GM19351 (cell line): Measurements from ENCODE around the gene PCSK4.
"Not testable (repeated sequence)": the region's sequence is repeated elsewhere in the genome, so short reads cannot be mapped to it uniquely, and the experiment has no call there.

Experiments
- ATAC-seq: cut with Tn5 transposase; IDR thresholded peaks from one replicate; pipeline ENCODE4 v1.9.1; 2021; ENCODE audit warnings: mild to moderate bottlenecking, moderate library complexity; ENCODE audit not compliant: unreplicated experiment

Gene PCSK4

DNA sequence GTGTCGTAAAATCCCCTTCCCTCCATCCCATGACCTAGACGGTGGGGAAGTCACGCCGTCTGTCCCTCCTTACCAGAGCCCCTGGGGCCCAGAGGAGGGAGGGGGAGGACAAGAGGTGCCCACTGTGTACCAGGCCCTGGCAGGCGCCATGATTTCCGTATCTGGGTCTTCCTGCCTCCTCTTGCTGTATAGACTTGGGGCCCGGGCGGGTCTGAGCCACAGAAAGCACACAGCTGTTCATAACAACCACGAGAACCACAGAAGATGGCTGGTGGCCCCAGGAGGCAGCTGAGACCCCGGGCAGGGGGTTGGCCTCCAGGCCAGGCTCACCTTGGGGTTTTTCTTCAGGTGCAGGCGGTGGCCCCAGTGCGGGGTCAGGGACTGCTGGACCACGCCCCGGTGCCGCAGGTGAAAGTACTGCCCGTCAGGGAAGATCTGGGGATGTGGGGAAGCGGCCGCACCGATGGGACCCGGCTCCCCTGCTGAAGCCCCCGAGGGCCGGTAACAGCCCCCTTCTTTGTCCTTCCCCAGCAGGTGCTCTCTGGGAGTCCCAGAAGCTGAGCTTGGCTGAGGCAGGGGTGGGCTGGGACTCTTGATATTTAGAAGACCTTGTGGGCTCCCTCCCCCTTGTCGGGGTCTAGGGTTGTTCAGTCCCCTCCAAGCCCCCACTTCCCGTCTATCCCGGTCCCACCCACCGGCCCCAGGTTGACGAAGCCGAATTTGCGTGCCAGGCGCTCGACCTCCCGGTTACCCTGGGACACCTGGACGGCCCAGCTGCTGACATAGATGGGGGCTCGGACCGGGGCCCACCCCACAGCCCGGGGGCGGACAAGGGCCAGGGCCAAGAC, 463 bp downstream of the PCSK4 start:
- no peak for ATAC-seq

DNA sequence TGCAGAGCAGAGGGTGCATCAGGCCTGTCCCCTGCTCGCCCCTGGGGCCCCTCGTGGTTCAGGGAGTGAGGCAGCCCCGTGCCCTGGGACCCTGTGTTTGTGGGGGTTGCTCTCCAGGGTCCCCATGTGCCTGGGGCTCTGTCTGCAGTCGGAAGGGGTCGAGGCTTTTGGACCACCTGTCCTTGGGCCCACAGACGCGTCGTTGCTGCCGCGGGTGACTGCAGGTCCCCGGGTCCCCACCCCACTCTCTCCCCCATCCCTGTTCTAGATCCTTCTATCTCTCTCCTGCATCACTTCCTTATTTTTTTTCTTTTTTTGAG, 1.9 kb downstream of the PCSK4 start:
- no peak for ATAC-seq

DNA sequence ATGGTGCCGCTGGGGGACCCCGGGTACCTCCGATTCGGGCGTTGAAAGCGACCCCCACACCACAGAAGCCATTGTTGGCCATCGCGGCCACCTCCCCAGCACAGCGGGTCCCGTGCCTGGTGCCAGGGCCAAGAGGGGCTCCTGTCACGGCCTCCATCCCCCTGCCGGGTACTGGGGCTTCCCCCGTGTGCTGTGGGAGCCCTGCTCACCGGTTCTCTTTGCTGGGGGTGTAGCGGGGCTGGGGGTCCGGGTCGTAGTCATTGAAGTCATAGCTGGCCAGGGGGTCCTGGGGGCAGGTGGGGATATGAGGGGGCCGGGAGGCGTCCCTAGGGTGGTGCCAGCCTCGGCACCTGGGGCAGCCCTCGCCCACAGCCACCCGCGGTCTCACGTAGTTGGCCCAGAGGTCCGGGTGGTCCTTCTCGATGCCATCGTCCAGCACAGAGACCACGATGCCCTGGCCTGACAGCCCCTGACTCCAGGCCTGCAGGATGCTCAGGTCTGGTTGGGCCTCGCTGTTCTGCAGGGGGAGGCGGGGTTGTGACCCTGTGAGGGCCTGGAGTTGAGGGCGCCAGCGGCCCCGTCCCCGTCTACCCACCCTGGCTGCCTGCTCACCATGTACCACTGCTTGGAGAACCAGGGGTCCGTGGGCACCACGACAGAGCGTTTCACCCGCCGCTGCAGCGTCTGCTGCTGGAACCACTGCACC, 2.4 kb downstream of the PCSK4 start:
- no peak for ATAC-seq

DNA sequence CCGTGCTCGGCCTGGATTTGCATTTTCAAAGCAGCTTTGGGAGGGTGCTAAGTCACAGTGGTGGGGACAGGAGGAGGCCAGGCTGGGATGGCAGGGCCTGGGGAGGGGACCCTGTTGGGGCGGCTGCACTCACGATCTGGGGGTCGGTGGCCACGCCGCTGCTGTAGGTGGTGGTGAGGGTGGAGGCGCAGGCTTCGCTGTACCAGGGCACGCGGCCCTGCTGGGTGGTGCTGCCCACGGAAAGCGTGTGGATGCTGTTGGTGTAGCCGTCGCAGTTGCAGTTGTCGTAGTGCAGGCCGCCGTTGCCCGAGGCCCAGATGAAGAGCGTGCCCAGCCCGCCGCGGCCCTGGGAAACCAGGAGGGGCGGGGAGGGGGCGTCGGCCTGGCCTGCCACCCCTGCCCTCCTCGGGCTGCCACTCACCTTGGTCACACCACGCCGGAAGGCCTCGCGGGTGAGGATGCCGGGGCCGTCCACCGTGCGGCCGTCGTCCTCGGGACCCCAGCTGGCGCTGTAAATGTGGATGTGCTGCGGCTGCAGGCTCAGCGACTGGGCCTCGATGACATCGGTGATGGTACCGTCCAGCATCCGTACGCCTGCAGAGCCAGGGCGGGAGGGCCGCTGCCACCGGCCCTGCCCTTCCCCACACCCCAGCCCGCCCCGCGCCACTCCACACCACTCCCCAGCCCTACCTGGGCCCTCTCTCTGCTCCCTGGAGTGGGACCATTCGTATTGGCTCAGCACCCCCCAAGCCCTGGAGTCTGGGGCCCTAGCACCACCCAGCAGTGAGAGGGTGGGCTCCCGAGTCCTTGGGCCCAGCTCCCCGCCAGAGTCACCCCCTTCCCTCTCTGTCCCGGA, 3.2 kb downstream of the PCSK4 start:
- ATAC-seq = no peak

DNA sequence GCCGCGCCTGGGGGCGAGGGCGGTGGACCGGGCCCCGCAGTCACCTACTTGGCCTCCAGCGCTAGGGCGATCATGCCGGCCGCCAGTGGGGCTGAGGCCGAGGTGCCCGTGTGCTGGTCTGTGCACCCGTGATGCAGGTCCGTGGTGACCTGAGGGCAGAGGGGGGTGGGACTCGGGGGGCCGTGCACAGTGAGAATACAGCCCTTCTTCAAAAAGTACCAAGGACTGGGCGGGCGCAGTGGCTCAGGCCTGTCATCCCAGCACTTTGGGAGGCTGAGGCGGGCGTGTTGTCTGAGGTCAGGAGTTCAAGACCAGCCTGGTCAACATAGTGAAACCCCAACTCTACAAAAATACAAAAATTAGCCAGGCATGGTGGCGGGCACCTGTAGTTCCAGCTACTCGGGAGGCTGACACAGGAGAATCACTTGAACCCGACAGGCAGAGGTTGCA, 6.1 kb downstream of the PCSK4 start:
- no peak for ATAC-seq

DNA sequence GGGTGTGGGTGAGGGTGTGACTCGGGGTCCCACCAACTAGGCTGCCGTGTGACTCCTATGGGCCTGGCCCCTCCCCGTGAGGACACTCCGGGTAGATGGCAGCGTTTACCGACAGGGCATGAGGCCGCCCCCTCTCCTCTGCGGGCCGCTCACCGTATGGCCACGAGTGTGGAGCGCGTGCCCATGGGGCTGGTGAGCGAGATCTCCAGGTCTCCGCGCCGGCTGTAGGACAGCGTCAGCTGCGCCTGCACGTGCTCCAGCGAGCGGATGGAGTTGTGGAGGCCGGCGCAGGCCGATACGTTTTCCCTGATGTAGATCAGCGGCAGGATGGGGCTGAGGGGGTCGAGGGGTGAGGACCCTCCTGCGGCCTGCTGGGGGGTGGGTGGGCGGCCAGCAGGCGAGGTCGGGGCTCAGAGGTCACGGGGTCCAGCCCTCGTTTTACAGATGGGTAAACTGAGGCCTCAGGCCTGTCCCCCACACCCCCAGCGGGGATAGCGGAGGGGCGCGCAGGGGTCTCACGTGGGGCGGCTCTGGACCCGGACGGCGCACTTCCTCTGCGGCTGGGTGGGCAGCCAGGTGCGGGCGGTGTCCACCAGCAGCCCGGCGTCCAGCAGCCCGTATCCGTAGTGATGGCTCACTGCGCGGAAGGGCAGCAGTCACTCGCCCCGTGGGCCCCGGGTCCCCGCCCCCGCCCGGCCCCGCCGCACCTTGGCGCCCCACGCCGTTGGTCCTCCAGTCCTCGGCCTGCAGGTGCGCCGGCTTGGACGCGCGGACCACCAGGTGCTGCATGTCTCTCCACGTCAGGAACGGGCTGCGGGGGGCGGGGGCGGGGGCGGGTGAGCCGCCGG, 6.8 kb downstream of the PCSK4 start:
- no peak for ATAC-seq

DNA sequence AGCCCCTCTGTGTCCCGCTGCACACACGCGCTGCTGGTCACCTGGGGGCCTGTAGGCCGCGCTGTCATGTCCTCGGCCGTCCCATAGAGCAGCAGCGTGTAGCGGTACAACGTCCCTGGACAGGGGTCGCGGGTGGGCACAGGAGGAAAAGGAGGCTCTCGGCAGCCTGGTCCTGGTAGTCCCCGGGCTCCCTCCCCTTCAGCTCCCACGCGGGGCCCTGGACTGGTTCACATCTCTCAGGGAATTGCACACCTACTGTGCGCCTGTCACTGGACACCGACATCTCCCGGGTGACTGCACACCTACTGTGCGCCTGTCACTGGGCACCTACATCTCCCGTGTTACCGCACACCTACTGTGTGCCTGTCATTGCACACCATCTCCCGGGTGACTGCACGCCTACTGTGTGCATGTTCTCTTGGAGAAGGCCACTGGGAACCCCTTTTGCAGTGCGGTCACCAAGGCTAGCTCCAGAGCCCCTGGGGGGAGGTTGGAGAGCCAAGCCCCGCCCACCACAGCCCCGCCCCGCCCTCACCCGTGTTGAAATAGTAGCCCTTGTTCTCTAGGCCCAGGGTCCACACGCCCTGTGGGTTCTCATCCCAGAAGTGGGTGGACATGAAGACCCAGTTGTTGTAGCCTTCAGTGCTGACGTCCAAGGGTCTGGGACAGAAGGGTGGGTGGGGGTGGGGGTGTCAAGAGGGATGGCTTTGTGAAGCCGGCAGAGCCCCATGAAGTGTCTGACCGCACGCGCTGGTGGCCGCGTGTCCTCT, 7.6 kb downstream of the PCSK4 start:
- ATAC-seq = no peak

DNA sequence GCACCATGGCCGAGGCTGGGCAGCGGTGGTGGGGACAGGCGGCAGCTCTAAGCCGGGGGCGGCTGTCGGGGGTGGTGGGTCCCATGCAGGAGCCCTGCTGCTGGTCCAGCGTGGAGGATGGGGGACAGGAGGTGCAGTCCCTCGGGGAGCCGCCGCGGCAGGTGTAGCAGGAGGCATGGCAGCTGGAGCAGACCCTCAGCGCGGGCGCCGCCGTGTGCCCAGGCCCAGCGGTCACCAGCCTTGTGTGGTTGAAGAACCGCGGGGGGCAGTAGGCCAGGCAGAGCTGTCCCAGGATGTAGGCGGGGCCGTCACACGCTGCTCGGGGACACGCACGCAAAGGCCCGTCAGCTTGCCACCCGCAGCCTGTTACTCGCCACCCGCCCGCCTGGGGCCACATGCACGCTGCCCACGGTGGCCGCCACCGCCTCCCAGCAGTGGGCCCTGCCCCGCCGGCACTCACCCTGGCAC, 8.2 kb downstream of the PCSK4 start:
- ATAC-seq = no peak

DNA sequence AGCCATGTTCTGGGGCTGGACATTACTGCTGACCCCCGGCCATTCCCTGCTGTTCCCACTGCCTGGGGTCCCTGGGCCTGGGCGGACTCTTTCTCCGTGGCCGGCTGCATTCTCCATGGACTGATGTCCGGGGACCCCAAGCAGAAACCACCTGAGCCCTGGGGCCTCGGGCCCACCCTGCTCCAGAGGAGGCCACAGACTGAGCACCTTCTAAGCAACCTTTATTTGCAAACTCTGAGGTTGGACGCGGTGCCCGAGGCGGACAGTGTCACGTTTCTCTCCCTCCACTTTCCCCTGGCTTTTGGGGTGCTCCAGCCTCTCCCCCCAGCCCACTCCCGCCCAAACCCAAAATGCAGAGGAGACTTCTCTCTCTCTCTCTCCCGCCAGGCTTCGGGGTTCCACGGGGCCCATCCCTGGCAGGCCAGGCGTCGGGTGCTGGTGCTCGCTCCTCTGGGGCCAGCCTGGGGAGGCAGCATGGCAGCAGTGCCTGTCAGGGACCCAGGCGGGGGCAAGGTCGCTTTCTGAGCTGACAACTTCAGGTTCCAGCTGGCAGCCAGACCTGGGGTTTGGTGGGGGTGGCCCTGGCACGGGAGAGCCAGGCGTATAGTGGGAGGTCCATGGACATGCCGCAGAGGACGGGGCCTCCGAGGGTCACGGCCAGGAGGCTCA, 8.8 kb downstream of the PCSK4 start:
- no peak for ATAC-seq

DNA sequence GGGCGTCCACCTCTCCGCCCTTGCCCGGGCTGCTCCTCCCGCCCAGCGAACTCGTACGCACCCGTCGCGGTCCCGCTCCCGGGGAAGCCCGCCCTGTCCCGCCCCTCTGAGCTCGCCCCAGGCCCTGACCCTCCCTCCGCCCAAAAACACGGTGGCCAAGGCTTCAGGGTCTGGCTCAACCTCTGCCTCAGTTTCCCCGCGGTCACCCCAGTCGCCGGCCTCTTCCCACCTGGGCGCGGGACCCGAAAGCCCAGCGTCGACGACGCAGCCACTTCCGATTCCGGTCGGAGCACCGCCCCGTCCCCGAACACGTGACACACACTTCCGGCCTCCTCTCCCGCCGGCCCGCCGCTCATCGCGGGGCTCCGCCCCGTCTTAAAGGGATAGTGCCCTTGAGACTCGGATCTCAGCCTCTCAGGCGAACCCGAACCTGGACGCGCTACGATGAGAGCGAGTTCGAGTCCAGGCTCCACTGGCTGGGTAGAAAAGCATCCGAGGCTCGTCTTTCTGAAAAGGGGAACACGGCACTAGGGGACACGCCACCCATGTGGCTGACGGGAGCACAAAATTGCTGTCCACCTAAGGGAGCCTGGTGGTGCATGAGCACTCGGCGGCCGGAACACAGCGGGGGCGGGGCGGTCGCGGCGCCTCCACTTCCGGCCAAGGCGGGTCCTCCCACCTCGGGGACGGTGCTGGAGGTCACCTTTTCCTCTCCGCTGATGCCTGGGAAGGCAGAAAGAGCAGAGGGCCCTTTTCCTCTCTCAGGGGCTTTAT, 11.0 kb downstream of the PCSK4 start, which contains the start of gene C19orf25:
C19orf25 (minus strand) TSS at position 282 of the 774 bp plus-strand sequence. CDS start 312 bp downstream, outside the sequence.
- peak; percentile 87 for ATAC-seq

DNA sequence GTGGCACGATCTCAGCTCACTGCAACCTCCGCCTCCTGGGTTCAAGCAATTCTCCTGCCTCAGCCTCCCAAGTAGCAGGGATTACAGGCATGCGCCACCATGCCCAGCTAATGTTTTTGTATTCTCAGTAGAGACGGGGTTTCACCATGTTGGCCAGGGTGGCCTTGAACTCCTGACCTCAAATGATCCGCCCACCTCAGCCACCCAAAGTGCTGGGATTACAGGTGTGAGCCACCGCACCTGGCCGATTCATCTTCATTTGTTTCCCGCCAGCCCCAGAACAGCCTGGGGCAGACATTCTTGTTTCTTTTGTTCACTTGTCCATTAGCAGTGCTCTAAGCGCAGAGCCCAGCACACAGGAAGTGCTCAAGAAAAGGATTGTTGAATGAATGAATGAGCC, 13.1 kb downstream of the PCSK4 start:
- not testable (repeated sequence) for ATAC-seq

DNA sequence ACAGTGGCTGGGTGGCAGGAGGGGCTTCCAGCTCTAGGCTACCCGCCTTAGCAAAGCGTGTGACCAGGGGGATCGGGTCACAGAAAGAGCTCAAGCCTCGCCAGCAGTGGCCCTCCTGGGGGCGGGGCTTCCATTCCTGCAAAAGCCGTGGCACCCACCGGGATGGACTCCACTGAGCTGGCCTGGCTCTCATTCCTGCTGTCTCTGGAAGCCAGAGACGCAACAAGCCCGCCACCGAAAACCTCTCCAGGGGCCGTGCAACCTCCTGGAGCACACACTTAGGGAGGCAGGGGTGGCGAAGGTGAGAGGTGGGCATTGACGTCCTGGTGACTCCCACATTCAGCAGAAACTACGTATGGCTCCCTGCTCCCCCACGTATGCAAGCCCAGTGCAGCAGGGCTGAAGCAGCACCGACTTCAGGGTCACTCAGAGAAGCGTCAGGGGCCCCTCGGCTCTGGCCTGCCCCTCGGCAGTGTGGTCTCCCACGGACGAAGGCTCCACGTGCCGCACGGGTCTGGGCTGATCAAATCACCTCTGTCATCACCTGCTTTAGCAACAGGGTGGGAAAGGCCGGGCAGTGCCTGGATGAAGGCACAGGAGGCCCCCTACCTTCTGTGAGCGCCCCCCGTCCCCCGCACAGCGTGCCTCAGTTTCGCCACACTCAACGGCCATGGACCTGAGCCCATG, 14.3 kb downstream of the PCSK4 start:
- no peak for ATAC-seq

DNA sequence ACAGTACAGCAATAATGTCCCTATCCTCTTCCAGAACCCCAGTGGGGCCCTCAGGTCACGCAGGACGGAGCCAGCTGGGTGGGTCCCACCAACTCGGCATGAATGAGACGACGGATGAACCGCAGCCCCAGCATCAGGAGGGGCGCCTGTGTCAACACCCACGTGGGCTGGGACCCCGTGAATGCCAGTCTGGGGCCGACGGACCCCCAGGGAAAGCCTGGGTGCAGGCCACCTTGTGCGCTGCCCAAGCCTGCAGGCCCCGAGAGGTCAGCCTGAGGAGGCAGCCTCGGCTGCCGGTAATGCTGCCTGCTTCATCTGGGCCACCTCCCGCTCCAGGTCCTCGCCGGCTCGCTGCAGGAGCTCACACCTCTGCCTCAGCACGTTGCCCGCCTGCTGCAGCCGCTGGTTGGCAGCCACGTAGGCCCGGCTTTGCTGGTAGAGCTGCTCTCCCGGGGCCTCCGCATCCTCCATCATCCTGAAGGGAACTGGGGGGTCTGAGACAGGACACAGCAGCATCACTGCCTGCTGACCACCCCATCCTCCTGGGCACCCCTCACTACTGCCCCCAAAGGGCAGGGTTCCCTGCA, 15.3 kb downstream of the PCSK4 start:
- no peak for ATAC-seq

DNA sequence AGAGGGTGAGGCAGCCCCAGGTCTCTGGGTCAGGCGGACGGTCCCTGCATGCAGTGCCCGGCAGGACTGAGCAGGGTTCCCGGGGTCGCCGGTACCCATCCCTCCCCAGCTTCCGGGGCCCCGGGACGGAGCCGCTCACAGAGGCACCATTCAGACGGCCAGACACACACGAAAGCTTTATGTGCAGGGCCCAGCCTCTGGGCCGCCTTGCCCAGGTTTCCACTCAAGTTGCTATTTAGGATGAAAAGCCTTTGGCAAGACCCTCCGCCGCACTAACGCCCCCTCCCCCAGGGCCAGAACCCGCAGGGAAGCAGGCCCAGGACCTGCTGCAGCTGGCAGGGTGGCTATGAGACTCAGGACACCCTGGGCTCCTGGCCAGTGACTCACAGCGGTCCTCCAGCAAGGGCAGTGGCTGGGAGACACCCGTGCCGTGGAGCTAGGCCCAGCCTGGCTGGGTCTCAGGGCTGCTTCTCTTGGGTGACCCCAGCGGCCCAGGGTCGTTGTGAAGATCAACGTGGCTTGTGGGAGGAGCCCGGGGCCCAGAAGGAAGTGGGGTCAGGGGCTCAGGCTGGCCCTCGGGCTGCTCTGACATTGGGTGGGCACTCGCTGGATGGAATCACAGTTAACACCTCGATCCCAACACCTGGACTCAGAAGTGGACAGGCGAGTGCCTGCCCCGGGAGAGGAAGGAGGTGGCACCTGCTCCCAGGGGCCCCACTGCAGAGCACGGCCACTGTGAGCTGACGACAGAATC, 16.0 kb downstream of the PCSK4 start:
- no peak for ATAC-seq

DNA sequence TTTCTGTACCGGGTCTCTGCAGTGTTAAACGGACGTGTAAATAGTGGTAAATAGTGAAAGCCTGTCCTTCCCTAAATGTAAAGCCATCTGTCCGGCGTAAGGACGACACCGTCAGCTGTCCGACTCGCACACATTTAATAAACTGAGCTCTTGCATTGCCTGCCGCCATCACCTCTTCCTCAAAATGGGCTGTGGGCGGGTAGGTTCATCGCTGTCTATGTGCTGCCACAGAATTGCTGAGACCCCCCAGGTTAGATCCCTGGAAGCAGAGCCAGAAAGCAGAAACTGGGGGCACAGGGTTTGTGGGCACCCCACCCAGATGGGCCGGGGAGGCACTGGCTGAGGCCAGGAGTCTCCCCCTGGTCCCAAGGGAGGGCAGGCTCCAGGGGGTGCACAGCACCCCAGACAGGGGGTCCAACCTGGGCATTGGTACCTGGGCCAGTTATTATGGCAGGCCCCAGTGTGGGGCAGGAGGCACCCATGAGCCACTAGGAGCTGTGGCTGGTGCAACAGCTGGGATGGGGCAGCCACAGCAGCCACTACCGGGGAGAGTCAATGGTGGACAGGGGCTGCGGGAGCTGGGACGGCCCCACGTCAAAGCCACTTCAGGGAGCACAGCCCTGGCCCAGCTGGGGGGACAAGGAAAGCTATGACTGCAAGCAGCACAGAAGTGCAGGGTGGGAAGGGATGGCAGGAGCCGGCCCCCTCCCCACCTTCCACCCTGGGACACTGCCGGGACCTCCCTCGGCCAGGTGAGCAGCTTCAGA, 16.9 kb downstream of the PCSK4 start:
- ATAC-seq = no peak
